NB4 (cell line): Measurements from ENCODE around the gene TMEM89.

ENCODE experiments used
- CTCF ChIP-seq: IDR thresholded peaks from one replicate; pipeline ENCODE4 v1.5.1; 2012; ENCODE audit warnings: low read depth, low read length
- MAX ChIP-seq: IDR thresholded peaks from 2 replicates; pipeline ENCODE4 v1.6.1; 2011; ENCODE audit warnings: low read depth, low read length
- MYC ChIP-seq: IDR thresholded peaks from 2 replicates; pipeline ENCODE4 v1.6.1; 2011; ENCODE audit warnings: low read depth, low read length
- POLR2A ChIP-seq: IDR thresholded peaks from 2 replicates; pipeline ENCODE4 v1.6.1; 2011; ENCODE audit warnings: mild to moderate bottlenecking; ENCODE audit not compliant: insufficient read length; ENCODE audit errors: extremely low read depth

- TF ChIP-seq CTCF (no peak), POLR2A (no peak), MYC (no peak), MAX (no peak)
These were observed 26.5 kb downstream of the TMEM89 start, which contains the start of gene COL7A1 for GRCh38 chr3:48595075-48595525.
